GM19324 (cell line): ENCODE data around the gene ICA1L.

Experiments
- ATAC-seq: cut with Tn5 transposase; IDR thresholded peaks from one replicate; pipeline ENCODE4 v1.9.1; 2021; ENCODE audit warnings: mild to moderate bottlenecking, moderate library complexity; ENCODE audit not compliant: unreplicated experiment, low FRiP score

Gene ICA1L

DNA sequence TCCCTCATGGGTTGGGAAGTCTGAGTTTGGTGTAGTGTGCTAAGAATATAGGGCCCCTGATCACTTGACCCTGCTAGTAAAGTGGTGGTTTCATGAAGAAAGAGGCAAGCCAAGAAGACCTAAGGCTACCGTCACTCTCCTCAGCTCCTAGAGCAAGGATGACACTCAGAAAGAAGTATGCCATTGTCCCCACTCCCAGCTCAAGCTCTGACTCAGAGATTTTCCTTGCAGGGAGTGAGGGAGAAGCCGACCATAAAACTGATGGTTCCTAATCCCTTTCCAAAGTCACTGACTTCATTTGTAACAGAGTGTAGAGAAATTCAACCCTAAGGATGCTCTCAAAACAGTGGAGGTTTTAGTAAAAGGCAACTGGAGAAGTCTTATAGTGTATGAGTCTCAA lies 80.9 kb downstream of the ICA1L start:
- no peak for ATAC-seq

GRCh38 chr2:202786842-202787241 lies 84.7 kb downstream of the ICA1L start:
- ATAC-seq: no peak

DNA sequence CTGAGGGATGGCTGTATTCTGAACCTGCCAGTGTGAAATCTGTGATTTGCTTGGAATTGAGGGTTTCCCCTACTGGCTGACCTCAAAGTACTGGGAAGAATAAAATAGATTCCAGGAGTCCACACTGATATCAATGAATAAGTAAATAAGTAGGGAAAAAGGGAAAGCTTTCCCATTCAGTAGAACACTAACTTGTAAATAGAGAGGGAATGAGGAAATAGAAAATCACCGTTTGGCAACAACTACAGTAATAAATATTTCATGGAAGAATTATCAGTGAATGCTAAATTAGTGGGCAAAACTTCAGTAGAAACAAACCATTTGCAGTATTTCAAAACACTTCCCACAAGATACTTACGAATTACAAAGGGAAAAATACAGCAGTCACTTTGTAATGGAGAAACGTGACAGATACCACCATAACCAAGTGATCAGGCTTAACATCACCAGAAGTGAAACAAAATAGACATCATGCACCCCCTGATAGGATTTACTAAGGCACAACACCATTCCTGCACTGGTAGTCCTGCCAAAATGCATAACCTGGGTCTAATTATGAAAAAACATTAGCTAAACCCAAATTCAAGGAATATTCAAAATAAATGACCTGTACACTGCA lies 88.5 kb downstream of the ICA1L start:
- ATAC-seq: no peak

DNA sequence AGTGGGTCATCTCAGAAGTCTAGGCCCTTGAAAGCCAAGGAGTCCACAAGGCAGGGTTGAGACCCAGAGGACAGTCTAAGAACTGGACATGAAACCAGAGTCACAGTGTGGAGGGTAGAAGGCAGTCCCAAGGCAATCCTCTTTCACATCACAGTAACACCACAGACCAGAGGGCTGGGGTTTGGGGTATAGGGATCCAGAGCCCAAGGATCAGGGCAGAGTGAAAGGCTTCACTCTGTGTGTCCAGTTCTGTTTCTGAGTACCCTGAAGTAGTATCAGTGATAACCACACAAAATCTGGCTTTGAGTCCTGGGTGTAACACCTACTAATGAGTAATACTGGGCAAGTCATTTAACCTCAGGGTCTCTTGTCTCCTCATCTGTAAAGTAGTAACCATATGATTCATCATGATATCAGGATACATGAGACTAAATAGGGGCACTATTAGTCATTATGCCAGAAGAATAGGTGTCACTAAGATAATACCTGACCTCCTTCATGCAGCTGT lies 91.0 kb downstream of the ICA1L start:
- ATAC-seq: peak; percentile 51

- no peak for ATAC-seq
Observed at GRCh38 chr2:202778217-202778616, 93.3 kb downstream of the ICA1L start.

DNA sequence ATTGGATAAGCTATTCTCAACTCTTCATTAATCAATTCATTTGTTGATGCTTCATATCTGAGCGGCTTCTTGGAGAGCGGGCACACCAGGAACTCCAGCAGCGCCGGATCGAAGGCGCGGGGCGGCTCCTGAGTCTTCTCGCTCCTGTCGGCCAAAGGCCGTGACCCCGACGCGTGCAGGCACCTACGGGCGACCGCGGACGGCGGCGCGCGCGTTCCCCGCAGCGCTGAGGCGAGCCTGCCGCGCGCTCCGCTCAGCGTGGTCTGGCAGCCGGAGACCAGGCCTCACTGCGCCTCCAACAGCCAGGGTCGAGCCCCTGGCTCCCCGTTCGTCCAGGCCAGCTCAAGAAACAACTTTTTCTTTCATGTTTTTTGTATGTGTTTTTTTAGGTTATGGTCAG lies 97.5 kb downstream of the ICA1L start:
- no peak for ATAC-seq

DNA sequence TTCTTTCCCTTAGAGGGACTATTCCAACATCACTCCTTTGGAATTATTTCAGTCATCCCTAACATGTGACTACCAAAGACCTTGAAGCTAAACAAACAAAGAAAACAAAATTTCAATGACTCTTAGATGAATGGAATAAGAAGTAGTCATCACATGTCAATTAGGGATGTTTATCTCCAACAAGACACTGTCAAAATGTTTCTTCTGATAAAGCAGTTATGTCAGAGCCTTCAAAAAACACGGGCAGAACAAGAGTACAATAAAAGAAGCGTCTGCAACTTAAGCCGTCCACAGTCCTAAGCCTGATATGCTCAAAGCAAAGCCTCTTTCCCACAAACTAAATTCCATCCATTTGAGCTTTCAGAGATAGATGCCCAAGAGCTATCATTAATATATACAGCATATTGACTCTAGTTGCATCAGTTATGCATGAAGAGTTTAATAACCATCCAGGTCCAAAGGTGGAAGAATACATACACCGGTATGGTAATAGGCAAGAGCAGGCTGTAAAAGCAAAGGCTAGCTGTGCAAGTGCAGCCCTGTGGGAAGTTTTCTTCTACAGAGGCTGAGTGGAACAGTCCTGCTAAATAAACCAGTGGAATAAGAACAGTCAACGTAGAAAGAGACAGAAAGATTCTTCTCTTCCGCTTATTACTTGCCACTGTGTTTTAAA lies 98.1 kb downstream of the ICA1L start:
- no peak for ATAC-seq

DNA sequence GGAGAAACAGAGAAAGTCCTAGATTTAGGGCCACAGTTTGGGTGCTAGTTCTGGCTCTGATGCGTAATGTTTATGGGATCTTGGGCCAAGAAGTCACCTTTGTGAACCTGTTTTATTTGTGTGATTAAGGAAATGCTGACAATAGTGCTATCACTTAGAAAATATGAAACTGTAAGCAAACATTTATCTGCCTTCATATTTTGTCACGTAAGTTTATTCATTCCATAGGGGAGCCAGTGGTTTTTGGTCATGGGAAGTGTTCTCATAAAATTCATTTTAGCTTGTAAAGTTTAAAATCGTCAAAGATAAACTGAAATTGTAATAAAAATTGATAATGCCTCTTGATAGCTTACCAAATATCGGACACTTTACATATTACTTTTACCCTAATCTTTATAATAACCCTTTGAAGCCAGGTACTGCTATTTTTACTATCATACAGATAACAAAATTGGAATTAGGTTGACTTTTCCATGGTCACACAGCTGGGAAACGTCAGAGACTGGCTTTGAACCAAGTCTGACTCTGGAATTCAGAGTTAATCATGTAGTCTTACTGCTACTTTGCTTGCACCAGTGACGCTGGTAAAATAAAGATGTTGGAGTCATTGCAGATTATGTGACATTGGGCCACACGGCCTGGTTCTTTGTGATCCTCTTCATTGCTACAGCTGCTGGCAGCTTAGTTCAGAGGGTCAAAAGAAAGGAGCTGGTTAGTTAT lies 99.7 kb downstream of the ICA1L start:
- ATAC-seq: no peak

DNA sequence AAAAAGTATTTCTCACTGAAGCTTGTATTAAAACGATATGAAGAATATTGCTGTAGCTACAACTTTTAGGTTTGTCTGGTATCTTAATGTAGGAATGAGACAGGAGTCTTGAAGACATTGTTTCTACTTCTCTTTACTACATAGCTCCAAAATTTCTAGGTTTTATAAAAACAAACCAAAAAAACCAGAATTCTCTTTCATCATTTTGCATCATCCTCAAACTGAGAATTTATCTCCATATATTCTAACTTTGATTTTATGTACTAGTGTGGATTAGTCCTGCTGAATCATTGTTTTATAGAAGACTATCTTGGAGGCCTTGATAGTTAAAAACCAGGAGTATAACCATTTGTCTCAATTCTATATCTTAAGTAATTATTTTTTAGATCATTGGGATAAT lies 100.2 kb downstream of the ICA1L start:
- ATAC-seq: no peak

DNA sequence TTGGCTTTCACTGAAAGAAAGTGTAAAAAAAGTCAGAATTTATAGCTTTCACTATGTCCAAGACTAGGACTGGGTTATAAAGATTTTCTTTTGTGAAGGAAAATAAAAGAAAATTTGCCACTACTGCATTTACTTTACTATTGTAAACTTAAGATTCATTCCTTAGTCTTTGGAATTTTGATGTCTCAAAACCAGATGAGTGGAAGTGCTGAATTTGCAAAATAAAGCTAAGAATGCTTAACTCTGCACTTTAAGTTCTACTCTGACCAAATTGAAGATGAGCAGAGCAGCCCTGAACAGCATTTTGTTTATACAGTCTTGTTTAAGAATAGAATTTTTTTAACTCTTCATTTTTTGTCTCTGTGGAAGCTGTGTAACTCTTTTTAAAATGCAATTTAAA lies 102.4 kb downstream of the ICA1L start:
- ATAC-seq: no peak

- ATAC-seq: no peak
Observed at GRCh38 chr2:202768273-202768672, 103.3 kb downstream of the ICA1L start.

DNA sequence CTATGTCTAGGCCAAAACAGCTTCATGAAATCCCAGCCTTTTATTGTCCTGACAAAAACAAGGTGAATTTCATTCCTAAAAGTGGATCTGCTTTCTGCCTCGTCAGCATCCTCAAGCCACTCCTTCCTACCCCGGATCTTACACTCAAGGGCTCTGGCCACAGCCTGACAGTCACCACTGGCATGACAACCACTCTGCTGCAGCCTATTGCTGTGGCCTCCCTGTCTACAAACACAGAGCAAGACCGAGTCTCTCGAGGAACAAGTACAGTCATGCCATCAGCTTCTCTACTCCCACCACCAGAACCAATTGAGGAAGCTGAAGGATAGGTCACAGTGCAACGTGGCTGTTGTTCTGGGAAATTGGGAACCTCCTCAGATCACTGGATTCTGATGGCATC lies 106.1 kb downstream of the ICA1L start:
- no peak for ATAC-seq

GRCh38 chr2:202764991-202765390 lies 106.6 kb downstream of the ICA1L start:
- no peak for ATAC-seq

DNA sequence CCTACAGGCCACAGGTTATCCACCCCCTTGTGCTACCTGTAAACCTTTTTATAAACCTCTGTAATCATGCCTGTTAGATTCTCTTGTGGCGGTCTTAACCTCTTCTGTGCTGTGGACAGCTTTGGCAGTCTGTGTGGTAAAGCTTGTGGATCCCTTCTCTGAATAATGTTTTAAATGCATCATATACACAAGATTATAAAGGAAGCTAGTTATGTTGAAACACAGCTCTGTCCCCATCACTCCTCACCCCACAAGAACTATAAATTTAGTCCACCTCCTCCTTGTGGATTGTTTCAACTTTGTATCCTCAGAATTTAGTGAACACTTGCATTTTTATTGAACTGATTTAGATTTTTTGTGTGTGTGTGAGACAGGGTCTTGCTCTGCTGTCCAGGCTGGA lies 107.7 kb downstream of the ICA1L start:
- no peak for ATAC-seq

GRCh38 chr2:202762556-202762955 lies 109.0 kb downstream of the ICA1L start:
- ATAC-seq: no peak

GRCh38 chr2:202760848-202761247 lies 110.7 kb downstream of the ICA1L start:
- no peak for ATAC-seq

- no peak for ATAC-seq
Observed at GRCh38 chr2:202758604-202759003, 113.0 kb downstream of the ICA1L start.

DNA sequence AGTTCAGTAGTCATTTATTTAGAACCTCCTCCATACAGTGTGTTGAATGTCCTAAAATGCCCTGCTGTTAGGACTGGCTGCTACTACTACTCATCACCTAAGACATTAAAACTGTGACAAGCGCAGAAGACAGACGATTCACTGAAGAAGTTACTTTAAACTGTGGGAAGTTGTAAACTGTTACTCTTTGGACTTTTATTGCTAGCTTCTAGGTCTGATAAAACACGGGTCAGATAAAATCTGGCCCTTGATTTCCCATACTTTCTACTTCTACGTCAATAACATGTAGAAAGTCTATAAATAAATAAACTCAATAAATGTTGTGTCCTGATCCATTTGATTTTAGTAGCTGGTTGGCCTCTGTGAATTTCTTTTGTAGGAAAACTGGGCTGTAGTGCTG lies 113.4 kb downstream of the ICA1L start:
- no peak for ATAC-seq

- no peak for ATAC-seq
Observed at GRCh38 chr2:202757339-202757738, 114.2 kb downstream of the ICA1L start.

DNA sequence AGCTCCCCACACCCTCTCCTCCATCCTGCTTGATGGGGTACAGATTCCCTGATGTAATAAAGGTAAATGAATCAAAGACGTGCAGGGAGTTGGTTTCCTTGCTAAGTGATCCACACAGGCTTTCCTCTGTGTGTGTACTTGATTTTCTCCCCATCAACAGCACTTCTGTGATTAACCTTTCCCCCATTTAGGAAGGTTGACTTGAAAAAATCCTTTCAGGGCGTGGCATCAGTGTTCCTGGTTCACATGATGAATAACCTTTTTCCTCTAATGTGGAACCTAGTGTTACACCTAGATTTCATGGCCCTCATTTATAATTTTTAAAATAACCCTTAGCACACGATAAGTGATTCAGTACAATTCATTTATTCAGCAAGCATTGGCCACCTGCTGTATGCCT lies 115.0 kb downstream of the ICA1L start:
- ATAC-seq: no peak

- no peak for ATAC-seq
Observed at GRCh38 chr2:202754936-202755335, 116.6 kb downstream of the ICA1L start.

DNA sequence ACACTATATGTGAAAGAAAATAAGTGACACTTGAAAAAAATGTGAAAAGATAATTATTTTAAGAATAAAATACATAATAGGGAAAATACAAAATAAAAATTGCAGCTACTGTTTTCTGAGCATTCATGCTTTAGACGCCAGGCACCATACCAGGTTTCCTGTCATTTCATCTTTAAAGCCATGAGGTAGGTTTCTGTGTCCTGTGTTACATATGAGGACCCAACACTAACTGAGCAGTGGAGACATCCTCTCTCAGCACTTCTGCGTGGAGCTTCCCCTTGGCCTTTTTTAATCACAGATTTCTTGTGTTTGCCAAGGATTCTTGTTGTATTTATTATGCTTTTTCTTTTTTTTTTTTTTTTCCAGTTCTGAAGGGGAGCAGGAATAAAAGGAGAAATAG lies 119.5 kb downstream of the ICA1L start:
- no peak for ATAC-seq
